MM.1S (cell line): ENCODE measurements around the gene ADAM15.

Source experiments
- EZH2 ChIP-seq: fragments of 300-600 bp; sonication (generic); optimal IDR thresholded peaks from 2 replicates; pipeline ENCODE3; 2017; ENCODE audit warnings: low read depth, mild to moderate bottlenecking, antibody characterized with exemption, low read length, mixed read lengths
- TF ChIP-seq, protein P1 (sequence below): fragments of 300-600 bp; sonication (generic); IDR thresholded peaks from 2 replicates; pipeline ENCODE4 v1.5.1; 2016; ENCODE audit warnings: antibody characterized with exemption, low read length, mixed read lengths

DNA sequence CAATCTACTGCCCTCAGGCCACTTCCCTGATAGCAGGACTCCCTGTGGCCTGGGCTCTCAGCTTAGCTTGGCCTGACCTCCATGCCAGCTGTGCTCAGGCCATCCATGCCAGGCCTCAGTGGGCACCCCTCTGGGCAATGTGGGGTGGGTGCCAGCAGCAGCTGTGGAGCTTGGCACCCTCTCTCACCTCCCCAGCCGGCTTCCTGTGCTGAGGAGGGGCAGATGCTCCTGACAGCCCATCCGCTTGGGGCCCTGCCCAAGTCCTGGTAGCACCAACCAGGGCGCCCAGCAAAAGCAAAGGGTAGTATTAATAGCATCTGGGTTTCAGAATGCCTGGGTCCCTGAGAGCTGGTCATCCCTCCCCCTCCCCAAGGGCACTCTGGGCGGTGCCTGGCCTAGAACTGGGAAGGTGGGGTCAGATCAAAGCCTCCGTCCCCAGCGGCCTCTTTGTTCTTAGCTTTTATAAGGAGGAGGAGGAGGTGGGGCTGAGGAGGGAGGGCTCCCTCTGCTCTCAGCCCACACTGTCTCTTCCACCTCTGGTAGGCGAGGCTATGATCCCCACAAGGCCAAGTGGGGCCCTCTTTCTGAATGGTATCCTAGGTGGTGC lies 18.5 kb downstream of the ADAM15 start:
- TF ChIP-seq, protein P1, sequence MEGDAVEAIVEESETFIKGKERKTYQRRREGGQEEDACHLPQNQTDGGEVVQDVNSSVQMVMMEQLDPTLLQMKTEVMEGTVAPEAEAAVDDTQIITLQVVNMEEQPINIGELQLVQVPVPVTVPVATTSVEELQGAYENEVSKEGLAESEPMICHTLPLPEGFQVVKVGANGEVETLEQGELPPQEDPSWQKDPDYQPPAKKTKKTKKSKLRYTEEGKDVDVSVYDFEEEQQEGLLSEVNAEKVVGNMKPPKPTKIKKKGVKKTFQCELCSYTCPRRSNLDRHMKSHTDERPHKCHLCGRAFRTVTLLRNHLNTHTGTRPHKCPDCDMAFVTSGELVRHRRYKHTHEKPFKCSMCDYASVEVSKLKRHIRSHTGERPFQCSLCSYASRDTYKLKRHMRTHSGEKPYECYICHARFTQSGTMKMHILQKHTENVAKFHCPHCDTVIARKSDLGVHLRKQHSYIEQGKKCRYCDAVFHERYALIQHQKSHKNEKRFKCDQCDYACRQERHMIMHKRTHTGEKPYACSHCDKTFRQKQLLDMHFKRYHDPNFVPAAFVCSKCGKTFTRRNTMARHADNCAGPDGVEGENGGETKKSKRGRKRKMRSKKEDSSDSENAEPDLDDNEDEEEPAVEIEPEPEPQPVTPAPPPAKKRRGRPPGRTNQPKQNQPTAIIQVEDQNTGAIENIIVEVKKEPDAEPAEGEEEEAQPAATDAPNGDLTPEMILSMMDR = no peak
- no peak for TF ChIP-seq EZH2
